H9 (cell line): ENCODE measurements around the gene AIG1. TPM values are rescaled to one million over a fixed set of nuclear protein-coding genes. Genes with fewer than 3 reads are reported as not detected.
"Not testable (repeated sequence)": the region's sequence is repeated elsewhere in the genome, so short reads cannot be mapped to it uniquely, and the experiment has no call there.

Source experiments
- DNase-seq: peaks from one replicate; pipeline ENCODE4 v3.0.0-alpha.2; 2017
- H2AFZ ChIP-seq: one replicate; pipeline ENCODE4 v1.6.1; 2013; ENCODE audit warnings: mild to moderate bottlenecking, low read length, control low read depth, moderate library complexity
- H2AK5ac ChIP-seq: 2 replicates; pipeline ENCODE4 v1.6.1; 2013; ENCODE audit warnings: low read length, control low read depth, mixed read lengths; ENCODE audit not compliant: insufficient read length
- H2BK120ac ChIP-seq: one replicate; pipeline ENCODE4 v1.6.1; 2013; ENCODE audit warnings: low read depth, mild to moderate bottlenecking, low read length, control low read depth, inconsistent platforms; ENCODE audit not compliant: poor library complexity, severe bottlenecking
- H2BK12ac ChIP-seq: 2 replicates; pipeline ENCODE4 v1.6.1; 2013; ENCODE audit warnings: low read length, control low read depth, mixed read lengths, low read depth; ENCODE audit not compliant: insufficient read length
- H2BK15ac ChIP-seq: 2 replicates; pipeline ENCODE4 v1.6.1; 2013; ENCODE audit warnings: low read depth, low read length, control low read depth
- H2BK20ac ChIP-seq: one replicate; pipeline ENCODE4 v1.6.1; 2013; ENCODE audit warnings: low read depth, mild to moderate bottlenecking, low read length, control low read depth, inconsistent platforms; ENCODE audit not compliant: poor library complexity, severe bottlenecking
- H2BK5ac ChIP-seq: 2 replicates; pipeline ENCODE4 v1.6.1; 2013; ENCODE audit warnings: low read length, control low read depth, mixed read lengths; ENCODE audit not compliant: insufficient read length
- H3K14ac ChIP-seq: 2 replicates; pipeline ENCODE4 v1.6.1; 2013; ENCODE audit warnings: low read length, control low read depth; ENCODE audit not compliant: insufficient read depth
- H3K18ac ChIP-seq: 2 replicates; pipeline ENCODE4 v1.6.1; 2013; ENCODE audit warnings: low read depth, mild to moderate bottlenecking, mixed read lengths, low read length, control low read depth; ENCODE audit not compliant: insufficient read length
- H3K23ac ChIP-seq: 2 replicates; pipeline ENCODE4 v1.6.1; 2013; ENCODE audit warnings: low read length, control low read depth, mixed read lengths, low read depth; ENCODE audit not compliant: insufficient read length
- H3K23me2 ChIP-seq: 2 replicates; pipeline ENCODE4 v1.6.1; 2013; ENCODE audit warnings: low read depth, mild to moderate bottlenecking, mixed read lengths, low read length, control low read depth; ENCODE audit not compliant: insufficient read length, poor library complexity, severe bottlenecking
- H3K27ac ChIP-seq: 2 replicates; pipeline ENCODE4 v1.5.1; 2013; ENCODE audit warnings: low read length, control low read depth, mixed read lengths, low read depth; ENCODE audit not compliant: insufficient read length
- H3K27me3 ChIP-seq: 2 replicates; pipeline ENCODE4 v1.6.1; 2013; ENCODE audit warnings: low read length, control low read depth, inconsistent platforms; ENCODE audit not compliant: insufficient read depth
- H3K4ac ChIP-seq: 2 replicates; pipeline ENCODE4 v1.6.1; 2013; ENCODE audit warnings: low read depth, mild to moderate bottlenecking, control low read depth, inconsistent platforms, low read length, moderate library complexity
- H3K4me1 ChIP-seq: 2 replicates; pipeline ENCODE4 v1.6.1; 2013; ENCODE audit warnings: low read length, control low read depth, inconsistent platforms; ENCODE audit not compliant: insufficient read depth
- H3K4me2 ChIP-seq: 2 replicates; pipeline ENCODE4 v1.6.1; 2013; ENCODE audit warnings: low read length, control low read depth, mixed read lengths; ENCODE audit not compliant: insufficient read length, insufficient read depth
- H3K56ac ChIP-seq: 2 replicates; pipeline ENCODE4 v1.6.1; 2013; ENCODE audit warnings: low read depth, mild to moderate bottlenecking, mixed read lengths, low read length, control low read depth; ENCODE audit not compliant: insufficient read length
- H3K79me1 ChIP-seq: 2 replicates; pipeline ENCODE4 v1.6.1; 2013; ENCODE audit warnings: low read depth, mild to moderate bottlenecking, moderate library complexity, low read length, control low read depth, inconsistent platforms; ENCODE audit not compliant: insufficient read depth, poor library complexity, severe bottlenecking
- H3K79me2 ChIP-seq: 2 replicates; pipeline ENCODE4 v1.6.1; 2013; ENCODE audit warnings: low read length, control low read depth, inconsistent platforms; ENCODE audit not compliant: insufficient read depth
- H3K9ac ChIP-seq: 2 replicates; pipeline ENCODE4 v1.6.1; 2013; ENCODE audit warnings: low read length, control low read depth, mixed read lengths; ENCODE audit not compliant: insufficient read length; ENCODE audit errors: extremely low read depth
- H3K9me3 ChIP-seq: one replicate; pipeline ENCODE4 v1.6.1; 2013; ENCODE audit warnings: low read depth, low read length, inconsistent platforms; ENCODE audit not compliant: control insufficient read depth
- H3T11ph ChIP-seq: one replicate; pipeline ENCODE4 v1.6.1; 2013; ENCODE audit warnings: mild to moderate bottlenecking, low read length, control low read depth, inconsistent platforms
- H4K20me1 ChIP-seq: one replicate; pipeline ENCODE4 v1.6.1; 2013; ENCODE audit not compliant: control insufficient read depth, insufficient read length, insufficient read depth
- H4K5ac ChIP-seq: 2 replicates; pipeline ENCODE4 v1.6.1; 2013; ENCODE audit warnings: low read depth, mild to moderate bottlenecking, mixed read lengths, low read length, control low read depth; ENCODE audit not compliant: insufficient read length
- H4K8ac ChIP-seq: replicated peaks from 2 replicates; pipeline ENCODE4 v1.6.1; 2013; ENCODE audit warnings: low read length, control low read depth, mixed read lengths, low read depth; ENCODE audit not compliant: insufficient read length
- H4K91ac ChIP-seq: 2 replicates; pipeline ENCODE4 v1.6.1; 2013; ENCODE audit warnings: low read depth, mild to moderate bottlenecking, moderate library complexity, mixed read lengths, low read length, control low read depth; ENCODE audit not compliant: insufficient read length
- H3K27ac Mint-ChIP-seq, 3 experiments: 2 replicates in 2 of 3; 3 replicates in 1 of 3; pipeline ENCODE4 v1.8.0; 2020 to 2021; ENCODE audit warnings: mixed read lengths in 3 of 3, mild to moderate bottlenecking in 1 of 3, moderate library complexity in 1 of 3
- H3K27me3 Mint-ChIP-seq: 2 replicates; pipeline ENCODE4 v1.8.0; 2021; ENCODE audit warnings: low read depth, mild to moderate bottlenecking, moderate library complexity, mixed read lengths
- H3K36me3 Mint-ChIP-seq, 3 experiments: 2 replicates in 2 of 3; 3 replicates in 1 of 3; pipeline ENCODE4 v1.8.0; 2020 to 2021; ENCODE audit warnings: low read depth in 3 of 3, mixed read lengths in 3 of 3; ENCODE audit not compliant: insufficient read depth in 1 of 3
- H3K4me1 Mint-ChIP-seq, 2 experiments: 2 replicates each; pipeline ENCODE4 v1.8.0; 2020; ENCODE audit warnings: mixed read lengths in 2 of 2
- H3K4me3 Mint-ChIP-seq, 2 experiments: 2 replicates in 1 of 2; 3 replicates in 1 of 2; pipeline ENCODE4 v1.8.0; 2020 to 2021; ENCODE audit warnings: mild to moderate bottlenecking in 2 of 2, mixed read lengths in 2 of 2, moderate library complexity in 1 of 2
- H3K9me3 Mint-ChIP-seq, 2 experiments: 2 replicates in 1 of 2; 3 replicates in 1 of 2; pipeline ENCODE4 v1.8.0; 2020; ENCODE audit warnings: mild to moderate bottlenecking in 2 of 2, mixed read lengths in 2 of 2, moderate library complexity in 1 of 2
- WGBS: extraction: QIAGEN DNeasy Blood & Tissue Kit; methylation state at CpG from one replicate; pipeline ENCODE4 v1.1.7; 2013; ENCODE audit warnings: missing lambda C conversion rate, low lambda C conversion rate, mixed read lengths; ENCODE audit not compliant: insufficient read length; ENCODE audit errors: extremely low coverage; 5-methylcytosine and 5-hydroxymethylcytosine counted together
- total RNA-seq: library from RNA; stranded (reverse); gene quantifications from 2 replicates; pipeline ENCODE4 v1.2.1, GENCODE V29; 2021
- TF ChIP-seq, protein P1 (sequence below): fragments of 200-600 bp; sonication (generic); conservative IDR thresholded peaks from 3 replicates; pipeline ENCODE4 v1.8.0; 2021; ENCODE audit warnings: antibody characterized with exemption, mild to moderate bottlenecking

Gene AIG1
- total RNA-seq, 1 experiment from 2014 or later = 44.6 TPM

DNA sequence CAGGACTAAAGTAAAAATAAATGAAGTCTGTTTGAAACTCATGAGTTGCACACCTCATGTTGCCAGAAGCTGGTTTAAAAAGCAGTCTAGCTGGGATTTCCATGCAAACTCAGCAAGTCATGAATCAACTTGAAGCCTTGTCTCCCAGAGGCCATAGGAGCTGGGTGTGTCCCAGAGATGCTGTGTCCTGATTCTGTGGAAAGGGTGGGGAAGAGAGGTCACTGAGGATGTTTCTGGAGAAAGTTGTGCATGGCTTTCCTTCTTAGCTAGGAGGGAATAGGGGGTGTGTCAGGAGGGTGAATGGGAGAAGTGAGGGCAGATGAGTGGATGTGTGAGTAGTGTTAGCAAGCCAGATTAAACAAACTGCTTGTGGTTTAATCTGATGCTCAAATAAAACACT is 278.5 kb downstream of the AIG1 start:
- Histone ChIP-seq H3K14ac (no peak overlapping the region), H3K4me2 (no peak overlapping the region)

DNA sequence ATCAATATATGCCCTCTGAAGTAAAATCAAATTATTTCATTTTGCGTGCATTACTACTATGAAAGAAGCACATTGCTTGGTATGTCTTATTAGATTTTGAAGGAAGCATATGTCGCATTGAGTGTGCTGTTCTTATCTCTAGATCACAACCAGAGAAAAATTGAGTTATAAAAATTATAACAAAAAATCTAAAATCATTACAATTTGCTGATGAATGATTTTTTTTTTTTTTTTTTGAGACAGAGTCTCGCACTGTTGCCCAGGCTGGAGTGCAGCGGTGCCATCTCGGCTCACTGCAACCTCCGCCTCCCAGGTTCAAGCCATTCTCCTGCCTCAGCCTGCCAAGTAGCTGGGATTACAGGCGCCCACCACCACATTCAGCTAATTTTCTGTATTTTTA is 284.8 kb downstream of the AIG1 start:
- no CpG with 5 or more reads among the region's 7 CpGs for WGBS
- H2AK5ac ChIP-seq, H3K9ac ChIP-seq, H3K23ac ChIP-seq, H2BK12ac ChIP-seq, H4K91ac ChIP-seq, H3K27me3 Mint-ChIP-seq, H4K5ac ChIP-seq, H3K36me3 Mint-ChIP-seq, H3K18ac ChIP-seq, H3K56ac ChIP-seq, H2BK20ac ChIP-seq, H3K4me1 ChIP-seq, H2BK15ac ChIP-seq, H3K4me3 Mint-ChIP-seq, H4K20me1 ChIP-seq, DNase-seq, H3K9me3 Mint-ChIP-seq, H3K27ac Mint-ChIP-seq, H3K79me2 ChIP-seq, H3T11ph ChIP-seq, H3K27ac ChIP-seq, H2BK5ac ChIP-seq, H2BK120ac ChIP-seq, H3K23me2 ChIP-seq, H3K4ac ChIP-seq, H2AFZ ChIP-seq, H3K27me3 ChIP-seq, H3K14ac ChIP-seq, H3K79me1 ChIP-seq, H3K4me1 Mint-ChIP-seq, H3K4me2 ChIP-seq, H4K8ac ChIP-seq, H3K9me3 ChIP-seq: not testable (repeated sequence)

More for the DNA sequence above, 278.5 kb downstream of the AIG1 start:
- no peak overlapping the region for H2BK15ac ChIP-seq
- H2AK5ac ChIP-seq = no peak overlapping the region
- H3K27ac Mint-ChIP-seq = no peak overlapping the region; a peak in 1 of 7 replicates
- H4K5ac ChIP-seq = no peak overlapping the region
- H2BK120ac ChIP-seq = no peak overlapping the region
- H2AFZ ChIP-seq = no peak overlapping the region
- no peaks in the 10 kb centered on the region for H3K27me3 Mint-ChIP-seq
- H3K36me3 Mint-ChIP-seq = peaks cover 0 to under 1% (median 0%) of the 10 kb centered on the region in 3 experiments; a peak in 1 of 7 replicates
- H2BK12ac ChIP-seq = no peak overlapping the region
- no peaks in the 10 kb centered on the region for H3K9me3 ChIP-seq
- no peak overlapping the region for H3T11ph ChIP-seq
- H3K18ac ChIP-seq = no peak overlapping the region
- no peak overlapping the region for H3K9ac ChIP-seq
- TF ChIP-seq, protein P1, sequence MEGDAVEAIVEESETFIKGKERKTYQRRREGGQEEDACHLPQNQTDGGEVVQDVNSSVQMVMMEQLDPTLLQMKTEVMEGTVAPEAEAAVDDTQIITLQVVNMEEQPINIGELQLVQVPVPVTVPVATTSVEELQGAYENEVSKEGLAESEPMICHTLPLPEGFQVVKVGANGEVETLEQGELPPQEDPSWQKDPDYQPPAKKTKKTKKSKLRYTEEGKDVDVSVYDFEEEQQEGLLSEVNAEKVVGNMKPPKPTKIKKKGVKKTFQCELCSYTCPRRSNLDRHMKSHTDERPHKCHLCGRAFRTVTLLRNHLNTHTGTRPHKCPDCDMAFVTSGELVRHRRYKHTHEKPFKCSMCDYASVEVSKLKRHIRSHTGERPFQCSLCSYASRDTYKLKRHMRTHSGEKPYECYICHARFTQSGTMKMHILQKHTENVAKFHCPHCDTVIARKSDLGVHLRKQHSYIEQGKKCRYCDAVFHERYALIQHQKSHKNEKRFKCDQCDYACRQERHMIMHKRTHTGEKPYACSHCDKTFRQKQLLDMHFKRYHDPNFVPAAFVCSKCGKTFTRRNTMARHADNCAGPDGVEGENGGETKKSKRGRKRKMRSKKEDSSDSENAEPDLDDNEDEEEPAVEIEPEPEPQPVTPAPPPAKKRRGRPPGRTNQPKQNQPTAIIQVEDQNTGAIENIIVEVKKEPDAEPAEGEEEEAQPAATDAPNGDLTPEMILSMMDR = no peak
- no peak overlapping the region for H4K8ac ChIP-seq
- H3K23ac ChIP-seq = peak overlapping the region; percentile 49
- no peak overlapping the region for H4K91ac ChIP-seq
- H3K79me1 ChIP-seq = no peaks in the 10 kb centered on the region
- H3K4me1 ChIP-seq = no peaks in the 10 kb centered on the region
- H3K4me3 Mint-ChIP-seq = no peak overlapping the region
- no peak overlapping the region for H2BK20ac ChIP-seq
- no peak for DNase-seq
- H3K79me2 ChIP-seq = no peaks in the 10 kb centered on the region
- no peaks in the 10 kb centered on the region for H3K27me3 ChIP-seq
- no peaks in the 10 kb centered on the region for H3K23me2 ChIP-seq
- no peak overlapping the region for H3K56ac ChIP-seq
- H4K20me1 ChIP-seq = no peaks in the 10 kb centered on the region
- H3K9me3 Mint-ChIP-seq = no peaks in the 10 kb centered on the region
- no peak overlapping the region for H2BK5ac ChIP-seq
- H3K4me1 Mint-ChIP-seq = peaks cover 8 to 10% of the 10 kb centered on the region in 2 experiments
- H3K27ac ChIP-seq = no peak overlapping the region
- no peak overlapping the region for H3K4ac ChIP-seq
